GM19328 (cell line): ENCODE results near the gene ARHGEF10L.

ENCODE experiments used
- ATAC-seq: cut with Tn5 transposase; IDR thresholded peaks from one replicate; pipeline ENCODE4 v1.9.1; 2021; ENCODE audit warnings: mild to moderate bottlenecking, moderate library complexity; ENCODE audit not compliant: unreplicated experiment

ARHGEF10L gene

GRCh38 chr1:17653728-17654351 is 114.3 kb downstream of the ARHGEF10L start:
- no peak for ATAC-seq

- no peak for ATAC-seq
Observed at GRCh38 chr1:17654519-17654918, 115.0 kb downstream of the ARHGEF10L start.

GRCh38 chr1:17655169-17655568 is 115.7 kb downstream of the ARHGEF10L start:
- ATAC-seq: no peak

- ATAC-seq: no peak
Observed at GRCh38 chr1:17655922-17656321, 116.4 kb downstream of the ARHGEF10L start.

- no peak for ATAC-seq
Observed at GRCh38 chr1:17657436-17657835, 117.9 kb downstream of the ARHGEF10L start.

- no peak for ATAC-seq
Observed at GRCh38 chr1:17658837-17659236, 119.3 kb downstream of the ARHGEF10L start.

GRCh38 chr1:17661546-17662157 is 122.2 kb downstream of the ARHGEF10L start:
- no peak for ATAC-seq

- ATAC-seq: no peak
Observed at GRCh38 chr1:17662296-17662695, 122.8 kb downstream of the ARHGEF10L start.

- no peak for ATAC-seq
Observed at GRCh38 chr1:17662786-17663185, 123.3 kb downstream of the ARHGEF10L start.

GRCh38 chr1:17663646-17664045 is 124.1 kb downstream of the ARHGEF10L start:
- no peak for ATAC-seq

- no peak for ATAC-seq
Observed at GRCh38 chr1:17664322-17664721, 124.8 kb downstream of the ARHGEF10L start.

- ATAC-seq: no peak
Observed at GRCh38 chr1:17665054-17665453, 125.6 kb downstream of the ARHGEF10L start.

- ATAC-seq: no peak
Observed at GRCh38 chr1:17665950-17666720, 126.6 kb downstream of the ARHGEF10L start.

- ATAC-seq: no peak
Observed at GRCh38 chr1:17667641-17668040, 128.1 kb downstream of the ARHGEF10L start.

- no peak for ATAC-seq
Observed at GRCh38 chr1:17668195-17668594, 128.7 kb downstream of the ARHGEF10L start.

GRCh38 chr1:17668624-17669175 is 129.2 kb downstream of the ARHGEF10L start:
- no peak for ATAC-seq

GRCh38 chr1:17669305-17669704 is 129.8 kb downstream of the ARHGEF10L start:
- no peak for ATAC-seq

GRCh38 chr1:17669866-17670451 is 130.5 kb downstream of the ARHGEF10L start:
- no peak for ATAC-seq

GRCh38 chr1:17670587-17671313 is 131.3 kb downstream of the ARHGEF10L start:
- ATAC-seq: no peak

GRCh38 chr1:17671314-17671705 is 131.8 kb downstream of the ARHGEF10L start:
- no peak for ATAC-seq

- ATAC-seq: no peak
Observed at GRCh38 chr1:17671741-17672140, 132.2 kb downstream of the ARHGEF10L start.
